Inflammatory macrophage treated with lipopolysaccharide for 4 hours (primary cell): ENCODE results near the gene SELENOO.

Experiments used
- DNase-seq: peaks from one replicate; pipeline ENCODE4 v3.0.0-alpha.2; 2020

The SELENOO gene

DNA sequence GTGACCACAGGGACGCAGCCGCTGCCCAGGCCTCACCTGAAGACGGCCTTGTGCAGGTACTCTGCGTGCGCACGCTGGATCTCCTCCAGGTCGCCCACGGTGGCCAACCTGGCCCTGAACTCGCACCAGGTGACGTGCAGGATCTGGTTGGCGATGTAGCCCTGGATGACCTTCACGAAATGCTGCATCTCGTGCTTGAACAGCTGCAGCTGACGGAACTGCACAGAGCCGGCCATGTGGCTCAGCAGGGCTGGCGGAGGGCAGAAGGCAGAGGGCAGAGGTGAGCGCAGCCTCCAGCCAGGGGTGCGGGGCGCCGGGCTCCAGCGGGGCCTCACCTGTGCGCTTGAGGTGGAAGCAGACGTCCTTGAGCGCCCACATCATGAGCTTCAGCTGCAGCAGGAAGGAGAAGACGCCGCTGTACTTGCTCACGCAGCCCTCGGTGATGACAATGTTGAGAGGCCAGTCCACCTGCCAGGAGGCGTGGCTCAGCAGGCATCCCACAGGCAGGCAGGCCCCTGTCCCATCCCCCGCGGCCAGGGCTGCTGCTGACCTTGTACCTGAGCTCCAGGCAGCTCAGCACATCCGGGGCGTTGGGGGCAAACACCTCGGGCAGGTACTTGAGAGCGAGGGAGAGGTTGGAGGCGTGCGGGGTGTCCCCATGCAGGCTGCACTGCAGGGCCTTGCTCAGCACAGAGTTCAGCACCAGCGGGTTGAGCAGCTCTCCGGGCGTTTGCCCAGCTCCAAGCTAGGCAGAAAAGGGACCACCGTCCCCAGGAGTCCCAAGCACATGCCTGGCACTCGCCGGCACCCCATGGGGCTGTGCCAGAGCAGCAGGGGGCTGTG, 17.6 kb downstream of the SELENOO start:
- no peak for DNase-seq

GRCh38 chr22:50218996-50219727, 18.4 kb downstream of the SELENOO start:
- DNase-seq: peak; percentile 6

DNA sequence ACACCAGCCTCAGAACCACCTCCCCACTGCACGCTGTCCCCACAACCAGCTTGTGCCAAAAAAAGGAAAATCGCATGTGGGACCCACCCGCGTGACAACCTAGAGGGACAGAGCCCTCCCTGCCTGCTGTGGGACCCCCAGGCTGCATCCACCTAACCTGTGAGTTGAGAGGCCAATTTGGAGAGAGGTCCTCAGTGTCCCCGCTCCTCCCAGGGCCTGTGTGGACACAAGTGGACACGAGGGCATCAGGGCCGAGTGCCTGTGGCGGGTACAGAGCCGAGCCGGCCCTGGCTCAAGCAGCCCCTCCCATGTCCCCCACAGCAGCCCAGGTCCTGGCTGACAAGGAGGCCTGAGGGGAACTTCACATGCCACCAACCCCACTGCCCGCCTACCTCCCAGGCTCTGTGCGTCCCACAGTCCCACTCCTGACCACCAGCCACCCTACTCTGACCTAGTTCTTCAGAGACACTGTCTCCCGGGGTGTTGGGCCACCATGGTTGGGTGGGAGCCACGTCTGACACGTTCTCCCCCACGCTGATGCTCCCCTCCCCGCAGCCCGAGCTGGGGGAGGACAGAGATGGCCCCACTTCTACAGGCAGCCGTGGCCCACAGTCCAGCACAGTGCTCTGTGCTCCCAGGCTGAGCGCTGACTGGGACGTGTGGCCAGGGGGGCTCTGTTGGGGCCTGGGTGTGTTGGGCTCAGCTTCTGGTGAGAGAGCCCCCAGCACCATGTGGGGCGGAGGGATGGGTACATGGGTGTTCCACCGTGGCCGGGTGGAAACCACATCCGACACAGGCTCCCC, 19.2 kb downstream of the SELENOO start:
- no peak for DNase-seq

- DNase-seq: no peak
Measured at GRCh38 chr22:50220603-50221409, 20.0 kb downstream of the SELENOO start.

GRCh38 chr22:50221410-50222300, 20.8 kb downstream of the SELENOO start:
- no peak for DNase-seq

DNA sequence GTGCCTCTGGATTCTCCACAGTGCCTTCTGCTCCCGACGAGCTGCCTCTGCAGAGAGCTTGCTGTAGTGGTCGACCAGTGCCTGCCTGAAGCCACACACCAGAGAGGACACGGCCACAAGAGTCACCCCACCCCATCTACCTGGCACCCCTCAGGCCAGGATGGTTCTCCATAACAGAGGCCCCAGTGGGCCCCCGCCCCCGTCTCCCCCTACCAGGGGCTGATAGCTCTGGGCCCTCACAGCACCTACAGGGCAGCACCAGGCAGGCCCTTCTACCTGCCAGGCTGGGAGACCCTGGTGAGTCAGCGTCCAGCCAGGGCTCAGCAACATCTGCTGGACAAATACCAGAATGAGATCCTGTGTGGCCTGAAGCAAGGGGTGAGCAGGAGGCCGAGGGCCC, 21.7 kb downstream of the SELENOO start:
- DNase-seq: no peak

- DNase-seq: no peak
Measured at GRCh38 chr22:50224071-50224470, 23.3 kb downstream of the SELENOO start.

- no peak for DNase-seq
Measured at GRCh38 chr22:50225200-50225969, 24.6 kb downstream of the SELENOO start.

DNA sequence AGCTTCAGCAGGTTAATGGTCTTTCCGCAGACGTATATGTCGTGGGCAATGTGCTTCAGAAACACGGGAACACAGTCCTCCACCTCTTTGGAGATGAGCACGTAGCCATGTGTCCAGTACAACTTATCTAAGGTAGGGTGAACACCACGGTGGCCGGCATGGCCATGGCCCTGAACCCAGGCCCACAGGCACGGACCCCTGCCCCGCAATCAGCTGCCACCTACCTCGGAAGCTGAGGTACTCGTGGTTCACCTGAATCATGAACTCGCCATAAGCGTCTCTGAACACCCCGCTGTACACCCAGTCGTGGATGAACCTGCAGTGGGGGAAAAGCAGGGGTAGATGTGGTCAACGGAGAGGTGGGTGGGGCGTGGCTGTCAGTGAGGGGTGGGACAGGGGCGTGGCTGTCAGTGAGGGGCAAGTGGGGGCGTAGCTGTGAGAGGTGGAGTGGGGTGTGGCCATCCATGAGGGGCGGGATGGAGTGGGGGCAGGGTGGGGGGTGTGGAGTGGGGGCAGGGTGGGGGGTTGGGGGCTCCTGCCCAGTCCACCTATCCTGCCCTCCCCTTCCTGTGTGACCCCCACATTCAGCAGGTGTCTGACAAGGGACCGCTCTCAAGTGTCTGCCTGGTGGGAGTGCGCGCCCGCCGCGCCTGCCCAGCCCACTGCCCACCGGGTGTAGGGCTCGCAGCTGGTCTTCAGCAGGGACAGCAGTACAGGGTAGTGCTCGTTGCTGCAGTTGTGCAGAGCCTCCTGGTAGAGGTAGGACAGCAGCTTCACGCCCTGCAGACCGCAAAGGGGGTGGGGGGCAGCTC, 25.5 kb downstream of the SELENOO start:
- DNase-seq: no peak

- DNase-seq: no peak
Measured at GRCh38 chr22:50226875-50227165, 26.0 kb downstream of the SELENOO start.

GRCh38 chr22:50227579-50228215, 26.9 kb downstream of the SELENOO start:
- DNase-seq: no peak

GRCh38 chr22:50228366-50228765, 27.6 kb downstream of the SELENOO start:
- no peak for DNase-seq

DNA sequence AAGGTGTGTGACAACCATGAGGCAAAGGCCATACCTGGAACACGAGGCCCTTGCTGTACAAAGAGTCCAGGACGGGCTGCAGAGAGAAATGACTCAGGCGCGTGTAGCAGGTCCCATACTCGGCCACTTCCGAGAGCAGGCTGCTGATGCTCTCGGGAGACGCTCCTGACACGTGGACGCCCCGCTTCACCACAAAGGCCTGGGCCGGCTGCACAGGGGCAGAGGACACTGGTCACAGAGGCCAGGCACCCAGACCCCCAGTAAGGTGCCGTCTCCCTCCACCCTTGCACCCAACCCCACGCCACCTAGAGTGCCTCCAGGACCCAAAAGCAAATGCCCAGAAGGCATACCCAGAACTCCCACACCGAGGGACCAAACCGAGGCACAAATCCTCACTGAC, 28.6 kb downstream of the SELENOO start:
- no peak for DNase-seq

DNA sequence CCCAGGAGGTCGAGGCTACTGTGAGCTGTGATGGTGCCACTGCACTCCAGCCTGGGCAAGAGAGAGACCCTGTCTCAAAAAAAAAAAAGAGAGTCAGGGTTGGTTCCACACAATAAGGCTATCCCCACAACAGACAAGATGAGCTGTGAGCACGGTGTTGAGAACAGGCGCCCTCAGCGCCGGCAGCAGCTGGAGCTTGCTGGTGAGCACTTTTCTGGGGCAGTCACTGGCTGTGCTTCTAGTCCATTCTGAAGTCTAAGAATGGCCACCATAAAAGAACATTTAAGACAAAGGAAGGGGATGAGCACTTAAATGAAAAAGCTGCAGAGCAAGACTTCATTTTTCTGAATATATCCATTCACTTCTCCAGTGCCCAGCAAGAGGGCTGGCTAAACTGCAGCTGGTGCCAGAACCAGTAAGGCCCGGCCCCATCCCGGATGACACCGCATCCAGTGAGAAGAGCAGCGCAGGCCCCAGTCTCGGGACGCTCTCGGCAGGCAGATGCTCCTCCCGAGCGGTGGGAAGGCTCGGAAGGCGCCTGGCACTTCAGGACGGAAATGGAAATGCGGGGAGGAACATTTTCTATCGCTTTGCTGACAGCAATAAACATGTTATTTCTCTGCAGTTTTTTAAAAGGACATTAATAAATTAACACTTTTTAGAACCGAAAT, 31.8 kb downstream of the SELENOO start:
- DNase-seq: no peak

GRCh38 chr22:50233223-50233622, 32.4 kb downstream of the SELENOO start:
- DNase-seq: no peak

- peak; percentile 9 for DNase-seq
Measured at GRCh38 chr22:50236731-50237409, 36.1 kb downstream of the SELENOO start.

DNA sequence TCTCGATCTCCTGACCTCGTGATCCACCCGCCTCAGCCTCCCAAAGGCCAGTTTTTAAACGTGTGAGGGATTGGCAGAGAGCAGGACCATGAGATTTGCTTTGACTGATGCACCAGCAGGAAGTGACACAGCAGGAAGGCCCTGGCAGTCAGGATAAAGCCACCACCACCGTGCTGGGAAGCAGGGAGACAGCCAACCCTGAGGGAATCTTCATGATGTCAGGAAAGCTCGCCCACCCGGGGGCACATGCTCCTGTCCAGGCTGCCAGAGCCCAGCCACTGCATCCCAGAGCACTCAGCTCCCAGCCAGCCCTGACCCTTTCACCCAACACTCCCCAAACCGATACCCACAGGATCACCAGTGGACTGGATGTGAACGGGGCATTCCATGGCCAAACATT, 37.9 kb downstream of the SELENOO start:
- DNase-seq: no peak

DNA sequence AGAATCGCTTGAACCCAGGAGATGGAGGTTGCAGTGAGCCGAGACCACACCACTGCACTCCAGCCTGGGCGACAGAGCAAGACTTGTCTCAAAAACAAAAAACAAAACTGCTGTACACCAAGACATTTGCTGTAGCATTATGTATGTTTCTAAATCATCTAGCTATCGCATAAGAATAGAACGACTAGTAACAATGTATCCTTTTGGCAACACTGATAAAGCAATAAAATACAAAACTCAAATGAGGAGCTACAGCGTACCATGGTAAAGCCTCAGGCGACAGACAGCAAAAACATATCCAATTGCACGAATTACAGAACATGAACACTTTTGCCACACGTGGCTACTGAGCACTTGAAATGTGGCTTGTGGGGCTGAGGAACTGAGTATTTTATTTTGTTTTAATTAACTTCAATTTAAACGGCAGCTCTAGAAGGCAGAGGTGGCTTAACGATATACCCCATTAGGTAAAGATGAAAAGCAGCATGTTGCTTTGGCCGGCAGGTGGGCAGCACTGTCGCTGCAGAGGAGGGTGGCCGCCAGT, 41.7 kb downstream of the SELENOO start:
- no peak for DNase-seq
